Central memory CD8-positive, alpha-beta T cell (primary cell): ENCODE measurements around the gene TNNI3.
A peak's percentile ranks its signal among the peaks of the same experiment; 100 is the strongest.
"Not testable (repeated sequence)": the region's sequence is repeated elsewhere in the genome, so short reads cannot be mapped to it uniquely, and the experiment has no call there.

Experiments used
- ATAC-seq: fragments of 150-1000 bp; cut with Tn5 transposase; replicated peaks from 2 replicates; pipeline ENCODE4 v1.10.0; 2022; ENCODE audit warnings: mild to moderate bottlenecking, moderate FRiP score, moderate number of reproducible peaks; ENCODE audit not compliant: poor library complexity, severe bottlenecking; ENCODE audit errors: extremely low read depth
- DNase-seq, 2 donors: peaks; one replicate each; pipeline ENCODE4 v3.0.0; 2021; ENCODE audit warnings: low spot score in 2 of 2
- H3K27ac Mint-ChIP-seq: one replicate; pipeline ENCODE4 v1.8.0; 2022; ENCODE audit warnings: low read depth, mild to moderate bottlenecking, moderate library complexity, mixed read lengths
- H3K27me3 Mint-ChIP-seq: one replicate; pipeline ENCODE4 v1.8.0; 2022; ENCODE audit warnings: mixed read lengths
- H3K36me3 Mint-ChIP-seq: one replicate; pipeline ENCODE4 v1.8.0; 2022; ENCODE audit warnings: mild to moderate bottlenecking, moderate library complexity, mixed read lengths; ENCODE audit not compliant: insufficient read depth
- H3K4me1 Mint-ChIP-seq: one replicate; pipeline ENCODE4 v1.8.0; 2022; ENCODE audit warnings: mixed read lengths
- H3K4me3 Mint-ChIP-seq: one replicate; pipeline ENCODE4 v1.8.0; 2022; ENCODE audit warnings: mild to moderate bottlenecking, moderate library complexity, mixed read lengths
- H3K9me3 Mint-ChIP-seq: one replicate; pipeline ENCODE4 v1.8.0; 2022; ENCODE audit warnings: mixed read lengths

The TNNI3 gene

GRCh38 chr19:55112246-55112776, 45.2 kb downstream of the TNNI3 start:
- Mint-ChIP-seq H3K9me3 (no peaks in the 10 kb centered on the region), H3K36me3 (peaks cover 17% of the 10 kb centered on the region), H3K27ac (no peak overlapping the region), H3K4me3 (no peak overlapping the region), H3K27me3 (no peaks in the 10 kb centered on the region), H3K4me1 (peaks cover 37% of the 10 kb centered on the region)
- DNase-seq (no peak), ATAC-seq (no peak)

GRCh38 chr19:55111238-55111831, 46.2 kb downstream of the TNNI3 start:
- no peak for DNase-seq
- ATAC-seq = no peak
- Mint-ChIP-seq H3K4me3 (no peak overlapping the region), H3K9me3 (no peaks in the 10 kb centered on the region), H3K36me3 (peaks cover 15% of the 10 kb centered on the region), H3K4me1 (peaks cover 36% of the 10 kb centered on the region), H3K27ac (peak overlapping the region; percentile 58), H3K27me3 (no peaks in the 10 kb centered on the region)

- no peaks in the 10 kb centered on the region for H3K27me3 Mint-ChIP-seq
- H3K27ac Mint-ChIP-seq = peak overlapping the region; percentile 85
- peaks cover 16% of the 10 kb centered on the region for H3K36me3 Mint-ChIP-seq
- DNase-seq (no peak), ATAC-seq (no peak)
- no peak overlapping the region for H3K4me3 Mint-ChIP-seq
- H3K9me3 Mint-ChIP-seq = no peaks in the 10 kb centered on the region
- peaks cover 21% of the 10 kb centered on the region for H3K4me1 Mint-ChIP-seq
These were observed 47.8 kb downstream of the TNNI3 start for GRCh38 chr19:55109527-55110291.

- Mint-ChIP-seq H3K36me3 (peaks cover 16% of the 10 kb centered on the region), H3K4me1 (peaks cover 20% of the 10 kb centered on the region)
- H3K9me3 Mint-ChIP-seq, H3K27me3 Mint-ChIP-seq, H3K27ac Mint-ChIP-seq, DNase-seq, ATAC-seq, H3K4me3 Mint-ChIP-seq: not testable (repeated sequence)
These were observed 50.3 kb downstream of the TNNI3 start for GRCh38 chr19:55107252-55107651.

DNA sequence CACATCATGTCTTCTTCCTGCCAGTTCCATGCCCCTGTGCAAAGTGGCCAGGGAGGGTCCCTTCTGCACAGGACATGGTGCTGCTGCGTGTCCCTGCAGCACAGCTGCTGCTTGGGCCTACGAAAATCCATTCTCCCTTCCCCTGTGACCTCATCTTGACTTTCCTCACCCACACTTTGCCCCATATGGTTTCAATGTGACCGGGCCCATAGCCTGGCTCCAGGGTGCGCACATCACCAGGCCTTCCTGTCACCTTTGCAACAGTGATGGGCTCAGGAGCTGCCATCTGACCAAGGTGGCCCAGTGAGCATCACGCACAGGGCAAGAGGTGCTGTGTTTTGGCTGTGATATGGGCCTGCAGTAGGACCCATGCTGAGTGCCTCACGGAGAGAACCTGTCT, 50.9 kb downstream of the TNNI3 start:
- DNase-seq (no peak), ATAC-seq (no peak)
- Mint-ChIP-seq H3K4me3 (no peak overlapping the region), H3K36me3 (peaks cover 17% of the 10 kb centered on the region), H3K9me3 (no peaks in the 10 kb centered on the region), H3K27me3 (no peaks in the 10 kb centered on the region), H3K27ac (peak overlapping the region; percentile 52), H3K4me1 (peaks cover 20% of the 10 kb centered on the region)

GRCh38 chr19:55105237-55105636, 52.3 kb downstream of the TNNI3 start:
- no peaks in the 10 kb centered on the region for H3K9me3 Mint-ChIP-seq
- H3K36me3 Mint-ChIP-seq = peaks cover 16% of the 10 kb centered on the region
- H3K27ac Mint-ChIP-seq = no peak overlapping the region

GRCh38 chr19:55103190-55103589, 54.3 kb downstream of the TNNI3 start:
- no peak overlapping the region for H3K27ac Mint-ChIP-seq
- H3K9me3 Mint-ChIP-seq = no peaks in the 10 kb centered on the region
- peaks cover 7% of the 10 kb centered on the region for H3K4me1 Mint-ChIP-seq
- peaks cover 13% of the 10 kb centered on the region for H3K36me3 Mint-ChIP-seq
- ATAC-seq (no peak), DNase-seq (no peak)
- H3K4me3 Mint-ChIP-seq = no peak overlapping the region
- H3K27me3 Mint-ChIP-seq = no peaks in the 10 kb centered on the region

More at GRCh38 chr19:55105237-55105636, 52.3 kb downstream of the TNNI3 start:
- DNase-seq (no peak), ATAC-seq (no peak)
- Mint-ChIP-seq H3K27me3 (no peaks in the 10 kb centered on the region), H3K4me3 (no peak overlapping the region), H3K4me1 (peaks cover 14% of the 10 kb centered on the region)
